Measurements from ENCODE around the gene MMP8. TPM values are rescaled to one million over a fixed set of nuclear protein-coding genes. Genes with fewer than 3 reads are reported as not detected.

The MMP8 gene
- total RNA-seq, 1 experiment from 2014 or later: not detected

GRCh38 chr11:102734650-102735049, 9.9 kb upstream of the MMP8 start:
- intact Hi-C loops (cut with micrococcal nuclease): no loop called here
- RAD21 ChIA-PET (ENCODE audit: low non-redundant PET in 1 of 2, low total read pairs in 2 of 2, uncharacterized antibody in 2 of 2, unreplicated experiment in 2 of 2): no interaction called here
- H3K4me2 ChIP-seq (ENCODE audit: low read length): no peak overlapping the region
- H3K36me3 ChIP-seq (ENCODE audit: control insufficient read depth in 1 of 2, insufficient read depth in 2 of 2, low read length in 2 of 2): no peaks in the 10 kb centered on the region
- no peaks in the 10 kb centered on the region for H3K79me2 ChIP-seq (ENCODE audit: insufficient read depth, low read length)
- H2AFZ ChIP-seq (ENCODE audit: low read depth, low read length, poor library complexity, severe bottlenecking): no peak overlapping the region
- POLR2A ChIA-PET: no interaction called here
- CTCF ChIA-PET: interaction anchor here (0.9 to 2.7 kb wide), 4 partner anchors 68 to 322 kb away, joined by 3 to 18 read pairs (median 4); no protein-coding TSS in a partner anchor
- H3K27ac ChIP-seq (ENCODE audit: low read depth, low read length): no peak overlapping the region
- no peak overlapping the region for H3K4me3 ChIP-seq (replicated peaks in 1 of 2; ENCODE audit: low read depth in 1 of 2, low read length in 2 of 2)
- no peaks in the 10 kb centered on the region for H3K9me2 ChIP-seq (ENCODE audit: insufficient read depth)
- DNase-seq (ENCODE audit: low read depth, low spot score) (no peak), ATAC-seq (no peak)
- no peak overlapping the region for H3K9ac ChIP-seq (ENCODE audit: low read length)
- BruUV-seq (replicated peaks): no TSS peak
- H3K9me3 ChIP-seq (ENCODE audit: control insufficient read depth in 1 of 2, insufficient read depth in 1 of 2, low read depth in 1 of 2, low read length in 2 of 2): no peaks in the 10 kb centered on the region
- no peaks in the 10 kb centered on the region for H4K20me1 ChIP-seq (ENCODE audit: insufficient read depth)
- TF ChIP-seq ATF3 (IDR thresholded peaks at IDR 0.05): no peak
- TF ChIP-seq POLR2A (IDR thresholded peaks at IDR 0.05; ENCODE audit: borderline replicate concordance, extremely low read depth, insufficient read depth, insufficient read length): no peak
- TF ChIP-seq SIN3A (IDR thresholded peaks at IDR 0.05; ENCODE audit: low read depth): no peak
- no peak for TF ChIP-seq FOSL1 (IDR thresholded peaks at IDR 0.05; ENCODE audit: low read depth)
- TF ChIP-seq SP1 (IDR thresholded peaks at IDR 0.05; ENCODE audit: low read depth): no peak
- TF ChIP-seq EZH2phosphoT487 (IDR thresholded peaks at IDR 0.05; ENCODE audit: borderline replicate concordance): no peak
- no peak for TF ChIP-seq SRF (IDR thresholded peaks at IDR 0.05; ENCODE audit: low read depth)
- TF ChIP-seq ZFX (IDR thresholded peaks at IDR 0.05): no peak
- no peak for TF ChIP-seq TCF7L2 (IDR thresholded peaks at IDR 0.05; ENCODE audit: borderline replicate concordance, extremely low read depth, insufficient read depth, insufficient read length)
- TF ChIP-seq CTCF (IDR thresholded peaks at IDR 0.05 in 2 of 3, conservative IDR thresholded peaks at IDR 0.05 in 1 of 3; ENCODE audit: borderline replicate concordance in 1 of 3, insufficient read depth in 1 of 3, low read depth in 2 of 3, low read length in 2 of 3): no peak
- no peak for TF ChIP-seq MAX (IDR thresholded peaks at IDR 0.05)
- TF ChIP-seq RAD21 (IDR thresholded peaks at IDR 0.05; ENCODE audit: low read depth): no peak
- TF ChIP-seq EGR1 (IDR thresholded peaks at IDR 0.05; ENCODE audit: low read depth): no peak
- no peak for TF ChIP-seq CEBPB (IDR thresholded peaks at IDR 0.05; ENCODE audit: low read depth)
- no peak for TF ChIP-seq ZNF274 (IDR thresholded peaks at IDR 0.05; ENCODE audit: low read depth, low read length)
- no peak for TF ChIP-seq ELF1 (IDR thresholded peaks at IDR 0.05; ENCODE audit: borderline replicate concordance, low read depth)
- no peak for TF ChIP-seq EZH2 (IDR thresholded peaks at IDR 0.05)
- TF ChIP-seq CBX3 (IDR thresholded peaks at IDR 0.05; ENCODE audit: low read depth): no peak
- TF ChIP-seq JUND (IDR thresholded peaks at IDR 0.05): no peak
- no peak for TF ChIP-seq REST (IDR thresholded peaks at IDR 0.05; ENCODE audit: low read depth)
- no peaks in the 10 kb centered on the region for H3K4me1 ChIP-seq (ENCODE audit: control insufficient read depth in 1 of 2, insufficient read depth in 2 of 2, low read length in 2 of 2)
- H3K27me3 ChIP-seq (ENCODE audit: insufficient read depth, low read length): no peaks in the 10 kb centered on the region

Measured in HCT116 (cell line).